ENCODE data around the gene KANSL2.

GRCh38 chr12:48712209-48712608, 30.2 kb upstream of the KANSL2 start:
- TF ChIP-seq ZNF384 (IDR thresholded peaks at IDR 0.05) = no peak
- TF ChIP-seq PKNOX1 (IDR thresholded peaks at IDR 0.05) = no peak
- TF ChIP-seq HDGF (IDR thresholded peaks at IDR 0.05; ENCODE audit: borderline replicate concordance) = no peak
- no peak for TF ChIP-seq NFRKB (IDR thresholded peaks at IDR 0.05)
- TF ChIP-seq CTBP1 (IDR thresholded peaks at IDR 0.05; ENCODE audit: borderline replicate concordance) = no peak
- no peak for TF ChIP-seq BHLHE40 (IDR thresholded peaks at IDR 0.05; ENCODE audit: borderline replicate concordance)
